ENCODE results near the gene AJAP1.
"Not testable (repeated sequence)": the region's sequence is repeated elsewhere in the genome, so short reads cannot be mapped to it uniquely, and the experiment has no call there.

AJAP1 gene

GRCh38 chr1:4653796-4654725 is at the start of gene AJAP1:
Gene AJAP1, plus strand, starts transcription at chr1:4654609. Its CDS starts 817 bp downstream, at chr1:4655426.
- no peak for DNase-seq

GRCh38 chr1:4605158-4605557 is 49.3 kb upstream of the AJAP1 start:
- no peak for DNase-seq

GRCh38 chr1:4611563-4612341 is 42.7 kb upstream of the AJAP1 start:
- DNase-seq, result no peak

- no peak for DNase-seq
These were observed 41.4 kb upstream of the AJAP1 start for GRCh38 chr1:4612991-4613390.

GRCh38 chr1:4613606-4614370 is 40.6 kb upstream of the AJAP1 start:
- DNase-seq, result no peak

GRCh38 chr1:4614371-4615137 is 39.9 kb upstream of the AJAP1 start:
- no peak for DNase-seq

GRCh38 chr1:4615138-4615470 is 39.3 kb upstream of the AJAP1 start:
- DNase-seq, result no peak

GRCh38 chr1:4615501-4615900 is 38.9 kb upstream of the AJAP1 start:
- no peak for DNase-seq

- DNase-seq, result no peak
These were observed 37.5 kb upstream of the AJAP1 start for GRCh38 chr1:4616831-4617465.

- no peak for DNase-seq
These were observed 36.9 kb upstream of the AJAP1 start for GRCh38 chr1:4617506-4617905.

- DNase-seq, result not testable (repeated sequence)
These were observed 35.6 kb upstream of the AJAP1 start for GRCh38 chr1:4618827-4619226.

- no peak for DNase-seq
These were observed 32.8 kb upstream of the AJAP1 start for GRCh38 chr1:4621646-4622045.

- no peak for DNase-seq
These were observed 31.6 kb upstream of the AJAP1 start for GRCh38 chr1:4622821-4623220.

GRCh38 chr1:4624141-4624715 is 30.2 kb upstream of the AJAP1 start:
- DNase-seq, result no peak

- DNase-seq, result no peak
These were observed 29.6 kb upstream of the AJAP1 start for GRCh38 chr1:4624801-4625200.

- no peak for DNase-seq
These were observed 28.3 kb upstream of the AJAP1 start for GRCh38 chr1:4626061-4626460.

GRCh38 chr1:4626560-4627319 is 27.7 kb upstream of the AJAP1 start:
- no peak for DNase-seq

- no peak for DNase-seq
These were observed 27.1 kb upstream of the AJAP1 start for GRCh38 chr1:4627353-4627752.

GRCh38 chr1:4628992-4629391 is 25.4 kb upstream of the AJAP1 start:
- no peak for DNase-seq

- DNase-seq, result no peak
These were observed 23.8 kb upstream of the AJAP1 start for GRCh38 chr1:4630561-4630960.

- DNase-seq, result no peak
These were observed 23.1 kb upstream of the AJAP1 start for GRCh38 chr1:4631321-4631720.

Measured in CD4-positive, alpha-beta T cell treated with Interleukin-4 for 4 hours (primary cell).